Left lung (tissue), 10 donors: Measurements from ENCODE around the gene SLC18A3. TPM values are rescaled to one million over a fixed set of nuclear protein-coding genes. Genes with fewer than 3 reads are reported as not detected.
A peak's percentile ranks its signal among the peaks of the same experiment; 100 is the strongest.

ENCODE experiments used
- ATAC-seq: fragments of 200-7000 bp; cut with Tn5 transposase; one replicate; pipeline ENCODE4 v1.9.1; 2020; ENCODE audit warnings: moderate library complexity
- DNase-seq, 4 donors: peaks; one replicate each; pipeline ENCODE4 v3.0.0-alpha.2; 2013 to 2020
- H3K27ac ChIP-seq, 2 donors: fragments of 200-600 bp; sonication (generic) in 1 of 2; one replicate each; pipeline versions ENCODE4 v1.5.0 to v1.8.0; 2020 to 2021
- H3K27me3 ChIP-seq, 2 donors: fragments of 200-600 bp; sonication (generic) in 1 of 2; one replicate each; pipeline versions ENCODE4 v1.5.0 to v1.8.0; 2020 to 2021
- H3K36me3 ChIP-seq, 2 donors: fragments of 200-600 bp; sonication (generic) in 1 of 2; one replicate each; pipeline versions ENCODE4 v1.5.0 to v1.8.0; 2020 to 2021
- H3K4me1 ChIP-seq, 2 donors: fragments of 200-600 bp; one replicate each; pipeline ENCODE4 v1.8.0; 2021
- H3K4me3 ChIP-seq, 2 donors: fragments of 200-600 bp; sonication (generic) in 1 of 2; one replicate each; pipeline versions ENCODE4 v1.5.0 to v1.8.0; 2020 to 2021; ENCODE audit warnings: mild to moderate bottlenecking in 1 of 2
- H3K9me3 ChIP-seq, 2 donors: fragments of 200-600 bp; sonication (generic) in 1 of 2; one replicate each; pipeline versions ENCODE4 v1.5.0 to v1.8.0; 2020 to 2021
- intact Hi-C, 2 donors: fragments of 100-400 bp; cut with DNase I; formaldehyde crosslinking; loops; one replicate each; pipeline versions ENCODE4 v1.11.2 to v1.14.2; 2022
- polyA plus RNA-seq, 6 donors: library from polyadenylated mRNA; unstranded; fragments of 120-200 nt; gene quantifications; one replicate each; pipeline ENCODE4 v1.2.1, GENCODE V29; 2013; ENCODE audit not compliant: insufficient read length in 6 of 6
- total RNA-seq, 2 donors: library from RNA; stranded (reverse); fragmentation: NEBNext Ultra II Directional; extraction: Animal tissue kit (Norgen Biotek cat#: 25700); gene quantifications; one replicate each; pipeline ENCODE4 v1.2.1, GENCODE V29; 2021
- TF ChIP-seq, protein P1 (sequence below), 2 donors: fragments of 200-600 bp; sonication (generic) in 1 of 2; IDR thresholded peaks; one replicate each; pipeline versions ENCODE4 v1.5.0 to v1.8.0; 2021; ENCODE audit warnings: antibody characterized with exemption in 2 of 2
- donor health status: DM: no; HTN: yes; CAD: no.
- donor health status: DM: no; HTN: no; CAD: no.

Gene SLC18A3
- total and polyA plus RNA-seq, 8 donors = not detected

DNA sequence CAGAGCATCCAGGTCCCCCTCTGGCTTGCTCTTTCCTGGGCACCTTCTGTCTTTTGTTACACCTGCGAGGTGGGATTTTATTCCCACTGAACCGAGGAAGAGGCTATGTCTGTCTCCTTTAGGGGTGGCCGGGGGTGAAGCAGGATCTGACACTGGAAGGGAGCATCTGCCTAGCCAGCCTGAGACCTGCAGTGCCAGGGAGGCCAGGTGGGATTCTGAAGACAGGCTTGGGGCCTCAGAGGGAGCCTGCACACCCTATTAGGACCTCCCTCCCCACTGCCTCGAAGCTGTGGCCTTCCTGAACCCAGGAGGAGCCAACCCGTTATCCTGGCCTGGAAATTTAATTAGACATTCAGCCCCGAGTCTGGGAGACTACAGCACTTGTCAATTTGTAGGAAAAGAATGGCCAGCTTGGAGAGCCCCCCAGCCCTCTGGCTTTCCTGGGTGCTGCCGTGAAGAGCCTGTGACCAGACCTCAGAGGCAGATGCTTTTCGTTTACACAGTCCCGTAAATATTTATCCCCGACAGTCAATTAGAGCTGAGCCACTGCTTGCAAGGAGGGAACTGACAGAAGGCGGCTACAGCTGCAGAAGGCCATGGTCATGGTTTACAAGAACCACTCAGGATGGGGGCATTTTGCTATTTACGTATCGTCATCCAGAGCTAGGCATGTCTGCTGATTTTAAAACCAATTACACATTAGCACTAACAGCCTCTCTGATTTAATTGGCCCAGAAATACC, 23.4 kb downstream of the SLC18A3 start:
- H3K4me3 ChIP-seq = no peak overlapping the region
- peaks cover 0 to 36% of the 10 kb centered on the region in 2 donors for H3K27me3 ChIP-seq
- H3K9me3 ChIP-seq = no peaks in the 10 kb centered on the region
- ATAC-seq = no peak
- no peak overlapping the region for H3K27ac ChIP-seq
- DNase-seq = peak in 2 of 4 donors; percentile 10
- TF ChIP-seq, protein P1, sequence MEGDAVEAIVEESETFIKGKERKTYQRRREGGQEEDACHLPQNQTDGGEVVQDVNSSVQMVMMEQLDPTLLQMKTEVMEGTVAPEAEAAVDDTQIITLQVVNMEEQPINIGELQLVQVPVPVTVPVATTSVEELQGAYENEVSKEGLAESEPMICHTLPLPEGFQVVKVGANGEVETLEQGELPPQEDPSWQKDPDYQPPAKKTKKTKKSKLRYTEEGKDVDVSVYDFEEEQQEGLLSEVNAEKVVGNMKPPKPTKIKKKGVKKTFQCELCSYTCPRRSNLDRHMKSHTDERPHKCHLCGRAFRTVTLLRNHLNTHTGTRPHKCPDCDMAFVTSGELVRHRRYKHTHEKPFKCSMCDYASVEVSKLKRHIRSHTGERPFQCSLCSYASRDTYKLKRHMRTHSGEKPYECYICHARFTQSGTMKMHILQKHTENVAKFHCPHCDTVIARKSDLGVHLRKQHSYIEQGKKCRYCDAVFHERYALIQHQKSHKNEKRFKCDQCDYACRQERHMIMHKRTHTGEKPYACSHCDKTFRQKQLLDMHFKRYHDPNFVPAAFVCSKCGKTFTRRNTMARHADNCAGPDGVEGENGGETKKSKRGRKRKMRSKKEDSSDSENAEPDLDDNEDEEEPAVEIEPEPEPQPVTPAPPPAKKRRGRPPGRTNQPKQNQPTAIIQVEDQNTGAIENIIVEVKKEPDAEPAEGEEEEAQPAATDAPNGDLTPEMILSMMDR (IDR thresholded peaks at IDR 0.05) = no peak
- H3K4me1 ChIP-seq = no peaks in the 10 kb centered on the region
- no peaks in the 10 kb centered on the region for H3K36me3 ChIP-seq
- intact Hi-C loops = no loop called here

DNA sequence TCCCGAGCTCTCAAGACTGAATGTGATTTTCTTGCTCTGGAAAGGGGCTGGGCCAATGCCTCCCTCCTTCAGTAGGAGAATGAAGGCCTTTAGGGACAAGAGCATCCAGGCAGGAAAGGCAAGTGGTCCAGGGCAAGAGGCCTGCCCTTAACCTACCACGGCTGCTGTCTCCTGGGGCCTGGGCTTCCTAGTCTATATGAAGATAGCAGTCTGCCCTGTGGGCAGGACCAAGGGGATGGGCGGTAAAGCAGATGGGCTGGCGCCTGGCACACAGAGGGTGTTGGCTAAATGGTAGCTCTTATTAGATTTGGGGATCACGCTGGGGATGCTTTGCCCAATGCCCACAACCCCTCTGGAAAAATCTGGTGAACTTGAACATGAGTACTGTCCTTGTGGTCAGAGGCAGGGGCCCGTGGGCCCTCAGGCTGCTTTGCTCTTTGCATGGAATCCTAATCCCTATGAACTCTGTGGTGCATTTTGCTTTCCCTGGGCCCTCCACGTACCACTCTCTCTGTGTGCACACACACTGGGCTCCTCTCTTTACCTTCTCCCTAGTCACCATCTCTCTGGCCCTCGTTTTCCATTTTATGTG, 24.1 kb downstream of the SLC18A3 start:
- H3K4me3 ChIP-seq = no peak overlapping the region
- no peaks in the 10 kb centered on the region for H3K36me3 ChIP-seq
- no peaks in the 10 kb centered on the region for H3K4me1 ChIP-seq
- TF ChIP-seq, protein P1 (IDR thresholded peaks at IDR 0.05) = no peak
- intact Hi-C loops = no loop called here
- ATAC-seq (no peak), DNase-seq (peak in 1 of 4 donors; percentile 12)
- H3K27me3 ChIP-seq = peaks cover 0 to 41% of the 10 kb centered on the region in 2 donors
- no peak overlapping the region for H3K27ac ChIP-seq
- H3K9me3 ChIP-seq = no peaks in the 10 kb centered on the region

DNA sequence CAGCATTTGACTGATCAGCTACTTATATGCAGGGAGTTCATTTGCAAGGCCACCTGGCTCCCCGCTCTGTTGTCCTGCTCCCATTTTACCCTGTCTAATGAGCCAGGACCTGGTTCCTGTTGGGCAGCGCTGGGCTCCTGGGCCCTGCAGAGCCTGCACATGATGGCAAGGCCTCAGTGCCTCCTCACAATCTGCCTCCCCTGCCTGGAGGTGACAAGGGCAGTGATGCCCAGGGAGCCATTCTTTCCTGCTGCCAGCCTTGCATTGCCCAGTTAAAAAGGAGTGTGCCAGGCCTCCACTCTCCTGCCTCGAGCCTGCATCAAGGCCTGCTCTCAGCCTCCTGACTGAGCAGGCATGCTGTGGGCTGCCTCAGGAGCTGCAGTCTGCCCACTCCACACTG, 32.2 kb downstream of the SLC18A3 start:
- no peak for ATAC-seq
- intact Hi-C loops = no loop called here
- no peak for DNase-seq
- Histone ChIP-seq H3K27ac (no peak overlapping the region), H3K27me3 (peaks cover 0 to 44% of the 10 kb centered on the region in 2 donors), H3K4me1 (no peaks in the 10 kb centered on the region), H3K36me3 (no peaks in the 10 kb centered on the region), H3K9me3 (no peaks in the 10 kb centered on the region), H3K4me3 (no peak overlapping the region)
- TF ChIP-seq, protein P1 (IDR thresholded peaks at IDR 0.05) = no peak

DNA sequence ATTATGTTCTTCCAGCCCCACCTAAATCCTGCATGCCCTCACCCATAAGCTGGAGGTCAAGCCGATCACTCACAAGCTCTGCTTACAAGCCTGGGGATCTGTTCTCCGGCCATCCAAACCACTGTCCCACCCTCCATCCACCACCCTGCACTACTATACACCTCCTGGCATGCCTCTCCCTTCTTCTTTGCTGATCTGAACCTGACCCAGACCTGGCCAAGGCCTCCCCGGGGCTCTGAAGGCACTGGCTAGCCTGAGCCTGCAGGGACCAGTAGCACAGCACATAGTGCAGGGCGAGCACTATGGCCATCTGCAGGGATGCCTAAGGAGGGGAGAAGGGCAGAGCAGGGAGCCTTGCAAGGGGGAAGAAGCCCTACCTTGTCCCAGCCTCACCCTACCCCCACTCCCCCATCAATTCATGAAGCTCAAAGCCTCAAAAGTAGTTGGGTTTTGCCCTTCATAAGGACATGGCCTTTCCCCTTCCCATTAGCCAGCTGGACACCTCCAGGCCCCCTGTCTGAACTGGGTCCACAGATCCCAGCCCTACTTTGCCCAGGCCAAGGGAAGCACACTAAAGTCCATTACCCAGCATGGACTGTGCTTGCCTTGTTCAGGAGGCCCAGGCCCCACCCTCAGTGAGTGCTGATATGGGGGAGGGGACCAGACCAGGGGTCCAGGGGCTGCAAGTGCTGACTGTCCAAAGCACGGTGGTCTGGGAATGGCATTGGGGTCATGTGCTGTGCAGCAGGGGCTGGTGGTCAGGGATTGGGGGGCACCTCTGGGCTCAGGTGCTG, 33.3 kb downstream of the SLC18A3 start:
- Histone ChIP-seq H3K9me3 (no peaks in the 10 kb centered on the region), H3K4me3 (no peak overlapping the region), H3K27ac (no peak overlapping the region), H3K4me1 (no peaks in the 10 kb centered on the region), H3K36me3 (no peaks in the 10 kb centered on the region), H3K27me3 (peaks cover 0 to 41% of the 10 kb centered on the region in 2 donors)
- TF ChIP-seq, protein P1 (IDR thresholded peaks at IDR 0.05) = no peak
- intact Hi-C loops = no loop called here
- DNase-seq (no peak), ATAC-seq (no peak)
